ENCODE data around the gene RAX2. TPM values are rescaled to one million over a fixed set of nuclear protein-coding genes. Genes with fewer than 3 reads are reported as not detected.

The RAX2 gene
- total and polyA plus RNA-seq, 9 of the 15 experiments (the other 6 are each of a cell fraction or from before 2014, with no cell fraction given), result not detected

DNA sequence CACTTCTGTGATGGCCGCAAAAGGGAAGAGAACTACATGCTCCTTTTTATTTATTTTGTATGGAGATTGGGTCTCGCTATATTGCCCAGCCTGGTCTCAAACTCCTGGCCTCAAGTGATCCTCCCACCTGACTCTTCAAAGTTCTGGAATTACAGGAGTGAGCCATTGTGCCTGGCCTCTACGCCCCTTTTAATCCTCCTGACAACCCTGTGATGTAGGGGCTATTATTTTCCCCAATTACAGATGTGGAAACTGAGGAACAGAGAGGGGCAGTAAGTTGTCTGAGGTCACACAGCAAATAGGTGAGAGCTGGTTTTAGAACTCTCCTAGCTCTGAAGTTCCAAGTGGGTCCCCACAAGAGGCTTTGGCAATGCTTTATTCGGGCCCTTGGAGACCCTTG, 52.2 kb downstream of the RAX2 start (continued):
- peak; percentile 83 for TF ChIP-seq ZFP36 (IDR thresholded peaks at IDR 0.05; ENCODE audit: low read depth, low read length, partially characterized antibody)
- no peak for TF ChIP-seq BCLAF1 (IDR thresholded peaks at IDR 0.05; ENCODE audit: borderline replicate concordance in 1 of 2, control insufficient read depth in 1 of 2, low read depth in 2 of 2, low read length in 1 of 2)
- peak; percentile 99 for TF ChIP-seq BCOR (IDR thresholded peaks at IDR 0.05)
- no peak for TF ChIP-seq XRCC3 (IDR thresholded peaks at IDR 0.05)
- peak; percentile 83; the same call in 1 of the 2 replicates for TF ChIP-seq PTBP1 (IDR thresholded peaks at IDR 0.05; ENCODE audit: low read depth, low read length)
- TF ChIP-seq ATF7 (IDR thresholded peaks at IDR 0.05), result no peak
- no peak for TF ChIP-seq HNRNPUL1 (IDR thresholded peaks at IDR 0.05; ENCODE audit: low read length)
- no peak for TF ChIP-seq ZNF395 (CRISPR knock-in tag; IDR thresholded peaks at IDR 0.05)
- TF ChIP-seq PREB (CRISPR knock-in tag; IDR thresholded peaks at IDR 0.05), result no peak
- no peak for TF ChIP-seq ZNF76 (CRISPR knock-in tag; IDR thresholded peaks at IDR 0.05; ENCODE audit: borderline replicate concordance)
- TF ChIP-seq SLC30A9 (CRISPR knock-in tag; IDR thresholded peaks at IDR 0.05), result no peak
- TF ChIP-seq PRDM10 (IDR thresholded peaks at IDR 0.05; ENCODE audit: partially characterized antibody), result no peak
- no peak for TF ChIP-seq RBM17 (IDR thresholded peaks at IDR 0.05; ENCODE audit: borderline replicate concordance, low read depth, low read length)
- no peak for TF ChIP-seq HDGF (IDR thresholded peaks at IDR 0.05)
- TF ChIP-seq, protein P1, sequence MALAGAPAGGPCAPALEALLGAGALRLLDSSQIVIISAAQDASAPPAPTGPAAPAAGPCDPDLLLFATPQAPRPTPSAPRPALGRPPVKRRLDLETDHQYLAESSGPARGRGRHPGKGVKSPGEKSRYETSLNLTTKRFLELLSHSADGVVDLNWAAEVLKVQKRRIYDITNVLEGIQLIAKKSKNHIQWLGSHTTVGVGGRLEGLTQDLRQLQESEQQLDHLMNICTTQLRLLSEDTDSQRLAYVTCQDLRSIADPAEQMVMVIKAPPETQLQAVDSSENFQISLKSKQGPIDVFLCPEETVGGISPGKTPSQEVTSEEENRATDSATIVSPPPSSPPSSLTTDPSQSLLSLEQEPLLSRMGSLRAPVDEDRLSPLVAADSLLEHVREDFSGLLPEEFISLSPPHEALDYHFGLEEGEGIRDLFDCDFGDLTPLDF (CRISPR knock-in tag; IDR thresholded peaks at IDR 0.05), result no peak
- peak; percentile 98 for TF ChIP-seq RBM25 (IDR thresholded peaks at IDR 0.05; ENCODE audit: low read depth, low read length, severe bottlenecking)
- TF ChIP-seq EP400 (IDR thresholded peaks at IDR 0.05), result no peak
- no peak for TF ChIP-seq ZNF165 (CRISPR knock-in tag; IDR thresholded peaks at IDR 0.05; ENCODE audit: borderline replicate concordance)
- TF ChIP-seq RCOR1 (IDR thresholded peaks at IDR 0.05; ENCODE audit: borderline replicate concordance in 1 of 2, low read depth in 2 of 2, low read length in 2 of 2), result peak; percentile 10 to 35; a peak in 2 of 4 replicates

Measured in K562 (cell line).